ENCODE data around the gene ARHGEF6.

GRCh38 chrX:136731207-136731782 is 49.4 kb downstream of the ARHGEF6 start:
- TF ChIP-seq EZH2 (IDR thresholded peaks at IDR 0.05; ENCODE audit: insufficient read depth, poor library complexity, severe bottlenecking) (no peak), EZH2phosphoT487 (IDR thresholded peaks at IDR 0.05; ENCODE audit: insufficient read depth, low read depth) (no peak)
